SKM-1 (cell line): ENCODE results near the gene CTSW.
A peak's percentile ranks its signal among the peaks of the same experiment; 100 is the strongest.
"Not testable (repeated sequence)": the region's sequence is repeated elsewhere in the genome, so short reads cannot be mapped to it uniquely, and the experiment has no call there.

Experiments
- DNase-seq: peaks from one replicate; lab custom pipeline; 2025; ENCODE audit not compliant: unreplicated experiment; lab: John Stamatoyannopoulos, UW

CTSW gene

GRCh38 chr11:65885808-65886536 lies 6.3 kb downstream of the CTSW start:
- no peak for DNase-seq

DNA sequence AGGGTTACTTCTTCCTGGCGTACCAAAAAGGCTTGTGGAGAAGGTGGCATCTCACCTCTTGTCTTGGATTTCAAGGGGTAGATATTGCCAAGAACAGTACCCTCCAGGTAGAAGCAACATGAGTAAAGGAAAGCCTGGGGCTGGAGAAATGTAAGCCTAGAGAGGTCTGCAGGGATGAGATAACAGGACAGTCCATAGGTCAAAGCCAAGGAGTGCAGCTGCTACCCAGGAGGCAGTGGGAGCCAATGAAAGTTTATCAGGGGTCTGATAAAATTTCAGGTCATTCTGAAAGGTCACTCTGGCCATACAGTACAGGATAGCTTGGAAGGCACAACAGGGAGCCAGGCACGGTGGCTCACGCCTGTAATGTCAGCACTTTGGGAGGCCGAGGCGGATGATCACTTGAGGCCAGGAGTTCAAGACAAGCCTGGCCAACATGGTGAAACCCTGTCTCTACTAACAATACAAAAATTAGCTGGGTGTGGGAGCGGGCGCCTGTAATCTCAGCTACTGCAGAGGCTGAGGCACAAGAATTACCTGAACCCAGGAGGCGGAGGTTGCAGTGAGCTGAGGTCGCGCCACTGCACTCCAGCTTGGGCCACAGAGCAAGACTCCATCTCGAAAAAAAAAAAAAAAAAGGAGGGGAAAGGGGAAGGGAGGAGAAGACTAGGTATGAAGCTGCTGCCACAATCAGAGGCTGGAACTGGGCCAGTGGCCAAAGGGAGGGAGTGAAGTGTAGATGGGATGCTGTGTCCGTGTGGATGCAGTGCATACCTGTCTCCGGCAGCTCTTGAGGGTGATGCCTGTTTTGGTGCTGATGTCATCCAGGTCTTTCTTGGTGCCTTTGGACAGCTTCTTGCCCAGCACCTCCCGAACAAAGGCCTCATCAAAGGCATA lies 7.4 kb downstream of the CTSW start:
- no peak for DNase-seq

DNA sequence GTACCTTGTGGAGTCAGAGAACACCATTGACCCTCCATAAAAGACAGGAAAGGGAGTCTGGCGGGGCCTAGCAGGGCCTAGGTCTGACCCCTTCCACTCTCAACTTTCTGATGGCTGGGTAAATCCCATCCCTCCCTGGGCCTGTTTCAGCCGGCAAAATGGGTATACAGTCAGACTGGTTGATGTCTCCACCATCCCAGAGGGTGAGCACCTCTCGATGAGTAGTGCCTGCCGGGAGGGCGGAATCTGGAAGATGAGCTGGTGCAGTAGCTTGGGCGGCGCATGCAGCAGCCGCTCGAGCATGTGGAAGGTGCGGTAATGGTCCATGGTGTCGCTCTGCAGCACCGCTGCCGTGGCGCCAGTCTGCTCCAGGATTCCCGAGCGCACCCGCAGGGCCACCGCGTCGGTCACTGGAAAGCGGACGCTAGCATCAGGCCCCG lies 8.1 kb downstream of the CTSW start:
- DNase-seq = no peak

DNA sequence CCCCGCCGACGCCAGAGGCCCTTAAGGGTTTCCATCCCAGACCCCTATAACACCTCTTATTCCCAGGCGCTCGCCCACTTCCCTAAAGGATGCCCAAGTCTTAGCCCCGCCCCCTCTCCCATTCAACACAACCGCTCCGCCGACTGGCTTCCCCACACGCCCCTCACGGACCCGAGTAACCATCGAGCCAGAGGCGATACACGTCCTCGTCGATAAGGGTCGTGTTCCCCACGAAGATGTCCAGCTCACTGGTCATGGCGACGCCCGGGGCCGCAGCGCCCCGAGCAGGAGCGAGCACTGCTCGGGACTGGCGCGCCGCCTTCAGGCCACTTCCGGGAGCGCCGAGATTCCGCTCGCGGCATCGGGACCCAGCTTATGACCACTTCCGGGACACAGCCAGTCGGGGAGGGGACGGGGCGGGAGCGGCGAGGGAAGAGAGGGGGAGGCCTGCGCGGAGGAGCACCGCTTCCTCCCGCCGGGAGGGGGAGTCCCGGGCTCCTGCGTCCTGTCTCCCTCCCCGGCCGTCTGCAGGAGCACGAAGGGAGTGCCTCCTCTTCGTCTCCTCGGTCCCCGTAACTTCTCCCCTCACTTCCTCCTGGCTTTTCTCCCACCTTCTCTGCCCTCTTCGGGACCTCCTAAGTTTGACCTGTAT lies 8.7 kb downstream of the CTSW start, which contains the start of gene FIBP:
Gene FIBP (minus strand): TSS at position 309 of the 652 bp plus-strand sequence. CDS start 53 bp downstream, at position 256.
- peak; percentile 95 for DNase-seq

DNA sequence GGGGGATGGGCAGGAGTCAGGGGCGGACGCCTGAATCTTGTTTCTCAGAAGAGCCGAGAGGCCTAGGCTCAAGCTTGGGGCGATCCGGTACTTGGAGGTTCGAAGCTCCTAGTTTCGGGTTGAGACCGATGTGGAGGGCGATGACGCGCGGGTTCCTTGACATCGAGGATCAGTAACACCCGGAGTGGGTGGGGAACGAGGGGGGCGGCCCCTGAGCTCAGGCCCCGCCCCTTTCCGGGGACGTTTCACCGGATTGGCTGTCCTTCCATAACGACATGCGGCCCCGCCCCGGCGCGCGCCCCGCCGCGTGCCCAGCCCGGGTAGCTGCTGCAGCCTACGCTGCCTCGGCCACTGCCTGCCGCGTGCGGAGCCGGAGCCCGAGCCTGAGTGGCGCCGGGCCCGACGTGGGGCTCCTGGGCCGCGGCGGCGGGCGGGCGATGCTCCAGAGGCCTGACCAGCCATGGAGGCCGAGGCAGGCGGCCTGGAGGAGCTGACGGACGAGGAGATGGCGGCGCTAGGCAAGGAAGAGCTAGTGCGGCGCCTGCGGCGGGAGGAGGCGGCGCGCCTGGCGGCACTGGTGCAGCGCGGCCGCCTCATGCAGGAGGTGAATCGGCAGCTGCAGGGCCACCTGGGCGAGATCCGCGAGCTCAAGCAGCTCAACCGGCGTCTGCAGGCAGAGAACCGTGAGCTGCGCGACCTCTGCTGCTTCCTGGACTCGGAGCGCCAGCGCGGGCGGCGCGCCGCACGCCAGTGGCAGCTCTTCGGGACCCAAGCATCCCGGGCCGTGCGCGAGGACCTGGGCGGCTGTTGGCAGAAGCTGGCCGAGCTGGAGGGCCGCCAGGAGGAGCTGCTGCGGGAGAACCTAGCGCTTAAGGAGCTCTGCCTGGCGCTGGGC lies 10.9 kb downstream of the CTSW start, which contains the start of gene CCDC85B:
Gene CCDC85B (plus strand): TSS at position 350 of the 895 bp plus-strand sequence. CDS start 111 bp downstream, at position 461.
- peak; percentile 89 for DNase-seq

DNA sequence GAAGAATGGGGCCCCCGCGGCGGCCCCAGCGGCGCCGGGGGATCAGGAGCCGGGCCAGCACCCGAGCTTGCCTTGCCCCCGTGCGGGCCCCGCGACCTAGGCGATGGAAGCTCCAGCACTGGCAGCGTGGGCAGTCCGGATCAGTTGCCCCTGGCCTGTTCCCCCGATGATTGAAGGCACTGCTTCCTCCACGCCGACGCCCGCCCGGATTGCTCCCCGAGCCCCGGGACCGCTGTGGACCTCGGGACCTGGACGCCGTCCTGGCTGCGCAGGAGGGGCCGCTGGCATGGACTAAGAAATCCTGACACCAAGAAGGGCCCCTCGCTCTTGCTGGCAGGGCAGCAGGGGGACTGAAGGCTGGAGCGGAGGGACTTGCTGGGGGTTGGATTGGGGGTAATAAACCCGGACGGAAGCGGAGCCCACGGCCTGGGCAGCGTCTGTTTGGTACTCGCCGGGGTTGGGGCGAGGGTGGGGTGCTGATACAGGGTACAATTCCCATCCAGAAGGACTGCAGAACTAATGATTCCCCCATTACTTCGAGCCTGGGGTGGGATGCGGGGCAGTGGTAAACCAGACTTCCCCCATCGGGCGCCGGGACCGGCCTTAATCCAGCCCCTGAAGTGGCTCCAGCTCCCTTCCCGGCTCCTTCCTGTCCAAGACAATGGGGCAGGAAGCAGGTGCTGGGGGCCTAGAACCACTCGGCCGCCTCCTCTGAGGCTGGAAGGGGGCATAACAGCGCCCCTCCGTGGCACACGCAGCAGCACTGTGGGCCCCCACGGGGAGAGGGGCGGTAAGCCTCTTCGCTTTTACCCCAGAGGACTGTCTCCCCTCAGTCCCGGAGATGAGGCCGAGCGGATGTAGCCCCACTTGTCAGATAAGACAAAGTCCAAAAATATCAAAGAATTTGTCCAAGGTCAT lies 11.8 kb downstream of the CTSW start:
- no peak for DNase-seq

GRCh38 chr11:65892137-65892540 lies 12.5 kb downstream of the CTSW start:
- DNase-seq = not testable (repeated sequence)

GRCh38 chr11:65892661-65893317 lies 13.2 kb downstream of the CTSW start:
- DNase-seq = no peak

DNA sequence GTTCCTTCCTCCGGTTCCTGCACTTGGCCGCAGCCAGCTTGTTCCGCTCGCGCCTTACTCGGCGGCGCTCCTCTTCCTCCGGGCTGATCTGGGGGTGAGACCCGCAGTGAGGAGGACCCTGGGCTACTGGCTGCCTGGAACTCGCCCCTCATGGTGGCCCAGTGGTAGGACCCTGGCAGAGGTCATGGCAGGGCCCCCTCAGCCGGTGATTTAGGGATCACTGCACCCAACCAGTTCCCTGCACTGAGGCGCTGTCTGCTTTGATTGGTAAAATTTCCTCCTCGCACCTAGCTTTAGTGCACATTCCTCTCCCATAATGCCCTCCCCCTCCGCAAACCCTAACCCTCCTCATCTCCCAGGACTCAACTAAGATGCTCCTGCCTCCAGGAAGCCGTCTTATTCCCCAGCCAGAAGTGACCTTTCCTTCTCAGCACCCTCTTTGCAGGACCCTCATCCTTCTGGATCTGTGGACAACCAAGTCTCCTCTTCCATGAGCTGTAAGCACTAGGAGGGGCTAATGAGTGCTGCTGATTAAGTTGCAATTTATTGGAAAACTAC lies 14.5 kb downstream of the CTSW start:
- DNase-seq = no peak

DNA sequence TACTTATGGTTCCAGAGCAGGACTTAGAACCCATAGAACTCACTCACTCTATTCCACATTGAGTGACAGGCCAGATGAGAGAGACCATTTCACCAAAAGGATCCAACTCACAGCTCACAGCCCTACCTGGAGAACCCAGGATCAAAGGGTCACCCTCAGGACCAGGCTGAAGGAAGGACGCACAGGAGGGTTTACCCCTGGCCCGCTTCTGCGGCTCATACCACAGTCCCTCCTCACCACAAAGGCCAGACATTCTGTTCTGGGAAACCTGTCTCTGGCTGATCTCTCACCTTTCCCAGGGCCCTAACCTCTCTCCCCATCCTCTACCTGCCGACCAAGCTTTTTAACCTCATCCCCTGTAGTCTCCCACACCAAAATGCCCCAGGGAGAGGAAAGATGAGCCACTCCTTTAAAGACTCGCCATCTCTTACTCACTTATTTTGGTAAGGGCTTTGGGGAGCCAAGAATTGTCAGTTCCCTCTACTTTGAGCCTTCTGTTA lies 15.9 kb downstream of the CTSW start:
- DNase-seq = no peak

DNA sequence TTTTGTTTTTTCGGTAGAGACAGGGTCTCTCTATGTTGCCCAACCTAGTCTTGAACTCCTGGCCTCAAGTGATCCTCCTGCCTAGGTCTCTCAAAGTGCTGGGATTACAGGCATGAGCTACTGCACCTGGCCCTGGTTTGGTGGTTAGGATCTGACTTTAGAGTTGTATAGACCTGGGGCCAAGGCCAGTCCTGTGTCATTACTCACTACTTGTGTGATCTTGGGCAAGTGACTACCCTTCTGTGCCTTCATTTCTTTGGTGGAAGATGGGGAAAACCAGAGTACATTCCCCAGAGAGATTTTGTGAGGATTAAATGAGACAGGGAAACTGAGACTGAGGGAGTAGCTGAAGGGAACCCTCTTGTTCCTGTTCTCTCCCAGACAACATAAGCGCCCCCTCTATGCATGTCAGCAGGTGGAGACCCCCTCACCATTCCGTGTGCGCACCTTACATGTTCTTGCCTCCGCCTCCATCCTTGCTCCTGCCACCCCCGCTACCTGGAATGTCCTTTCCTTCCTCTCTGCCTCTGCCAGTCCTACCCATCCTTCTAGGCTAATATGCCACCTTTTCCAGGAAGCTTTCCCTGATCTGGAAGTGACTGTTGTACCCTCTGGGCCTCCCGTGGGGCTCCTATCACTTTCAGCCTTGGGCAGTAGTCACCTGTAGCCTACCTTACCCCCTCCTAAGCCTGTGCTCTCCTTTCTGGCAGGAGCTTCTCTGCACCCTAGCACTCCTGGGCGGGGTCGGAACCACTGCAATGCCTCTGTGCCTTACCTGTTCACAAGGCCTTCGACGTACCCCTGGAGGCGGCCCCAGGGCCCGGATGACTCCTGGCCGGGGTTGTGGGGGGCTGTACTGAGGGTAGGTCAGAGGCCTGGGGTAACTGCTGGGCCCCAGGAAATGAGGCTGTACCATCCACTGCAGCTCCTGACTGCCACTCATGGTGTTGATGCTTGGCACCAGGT lies 16.7 kb downstream of the CTSW start:
- DNase-seq = no peak

- DNase-seq = no peak
Measured at GRCh38 chr11:65897020-65897471, 17.4 kb downstream of the CTSW start.

DNA sequence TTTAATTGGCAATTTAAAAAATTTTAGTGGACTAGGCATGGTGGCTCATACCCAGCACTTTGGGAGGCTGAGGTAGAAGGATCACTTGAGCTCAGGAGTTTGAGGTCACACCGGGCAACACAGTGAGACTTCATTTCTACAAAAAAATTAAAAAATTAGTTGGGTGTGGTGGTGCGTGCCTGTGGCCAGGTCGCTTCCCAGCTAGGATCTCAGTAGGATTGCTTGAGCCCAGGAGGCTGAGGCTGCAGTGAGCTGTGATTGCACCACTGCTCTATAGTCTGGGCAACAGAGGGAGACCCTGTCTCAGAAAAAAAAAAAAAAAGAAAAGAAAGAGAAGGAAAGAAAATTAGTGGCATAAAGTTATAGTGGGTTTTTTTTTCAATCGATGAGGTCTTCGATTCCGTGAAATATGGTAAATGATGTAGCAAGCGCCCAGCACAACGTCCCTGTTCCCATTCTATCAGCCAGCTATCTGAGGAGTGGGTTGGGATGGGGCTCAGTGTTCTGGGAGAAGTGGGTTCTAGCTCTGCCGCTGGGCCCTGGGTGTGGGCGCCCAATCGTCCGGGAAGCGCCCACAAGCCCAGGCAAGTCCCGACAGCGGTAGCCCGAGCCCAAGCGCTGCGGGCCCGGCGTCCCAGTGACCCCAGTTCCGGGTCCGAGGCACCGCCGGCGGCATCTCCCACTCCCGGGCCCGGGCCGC lies 19.2 kb downstream of the CTSW start:
- no peak for DNase-seq

DNA sequence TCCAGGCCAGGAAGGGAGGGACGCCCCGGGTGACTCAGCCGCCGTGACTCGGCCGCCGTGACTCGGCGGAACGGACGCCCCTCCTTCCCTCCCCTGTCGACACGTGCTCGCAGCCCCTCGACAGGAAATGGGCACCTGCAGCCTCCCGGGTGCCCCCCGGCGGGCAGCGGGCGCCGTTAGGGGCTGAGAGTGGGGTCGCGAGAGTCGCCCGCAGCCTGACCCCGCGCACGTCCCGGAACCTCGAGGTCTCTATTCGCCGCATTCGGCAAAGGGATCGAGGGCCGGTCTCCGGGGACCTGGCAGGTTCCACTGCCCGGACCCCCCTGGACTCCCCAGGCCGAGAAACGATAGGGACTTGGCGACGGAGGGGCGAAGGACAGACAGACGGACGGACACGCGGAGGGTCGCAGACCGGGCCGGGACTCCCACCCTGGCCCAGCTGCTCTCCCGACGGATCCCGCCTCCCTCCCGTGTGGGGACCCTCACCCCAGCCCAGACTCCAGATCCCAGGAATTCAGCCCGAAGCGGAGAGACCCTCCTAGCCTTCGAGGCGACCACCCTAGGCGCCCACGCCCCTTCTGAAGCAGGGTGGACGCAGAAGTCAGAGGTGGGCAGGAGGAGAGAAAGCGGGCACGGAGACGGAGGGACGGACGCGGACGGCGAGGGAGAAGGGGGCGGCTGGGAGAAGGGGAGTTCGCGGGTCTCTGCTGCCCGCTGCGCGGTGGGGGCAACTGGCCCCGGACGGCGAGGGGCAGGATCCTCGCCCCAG lies 19.9 kb downstream of the CTSW start:
- no peak for DNase-seq

DNA sequence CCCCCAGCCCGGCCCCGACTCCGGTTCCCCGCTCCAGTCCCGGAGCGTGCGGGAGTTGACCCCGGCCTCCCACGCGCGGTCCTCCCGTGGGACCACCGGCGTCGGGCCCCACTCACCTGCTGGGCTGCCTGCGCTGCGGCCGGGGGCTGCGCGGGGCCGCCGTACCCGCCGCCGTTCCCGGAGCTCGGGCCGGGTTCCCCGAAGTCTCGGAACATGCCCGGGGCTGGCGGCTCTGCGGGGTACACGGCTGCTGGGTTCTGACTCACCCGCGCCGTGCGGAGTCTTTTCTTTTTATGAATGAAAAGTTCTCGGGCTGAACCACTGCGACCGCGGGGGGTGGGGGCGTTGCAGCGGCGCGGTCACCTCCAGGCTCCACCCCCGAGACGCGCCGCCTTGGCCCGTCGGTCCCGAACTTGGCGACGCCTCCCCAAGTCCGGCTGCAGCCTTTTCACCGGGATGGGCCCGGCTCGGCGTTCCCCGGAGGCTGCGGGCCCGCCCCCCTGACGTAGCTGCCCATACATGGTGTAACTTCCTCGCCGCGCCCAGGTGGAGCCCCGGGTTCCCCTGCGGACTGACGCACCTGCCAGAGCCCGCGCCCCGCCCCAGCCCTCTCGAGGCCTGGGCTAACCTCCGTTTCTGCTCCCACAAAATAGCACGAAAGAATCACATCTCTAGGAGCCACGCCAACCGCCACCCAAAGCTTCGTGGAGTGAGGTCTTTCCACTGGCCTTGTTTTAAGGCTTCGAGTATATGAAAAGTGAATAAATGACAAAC lies 20.7 kb downstream of the CTSW start, which contains the start of gene FOSL1:
Gene FOSL1 (minus strand): TSS at position 264 of the 774 bp plus-strand sequence. CDS start 49 bp downstream, at position 215.
- DNase-seq = peak; percentile 58
